NCI-H2171 (cell line): ENCODE results near the gene KLHL3.

Experiments used
- DNase-seq: peaks from one replicate; lab custom pipeline; 2025; lab: John Stamatoyannopoulos, UW

Gene KLHL3

DNA sequence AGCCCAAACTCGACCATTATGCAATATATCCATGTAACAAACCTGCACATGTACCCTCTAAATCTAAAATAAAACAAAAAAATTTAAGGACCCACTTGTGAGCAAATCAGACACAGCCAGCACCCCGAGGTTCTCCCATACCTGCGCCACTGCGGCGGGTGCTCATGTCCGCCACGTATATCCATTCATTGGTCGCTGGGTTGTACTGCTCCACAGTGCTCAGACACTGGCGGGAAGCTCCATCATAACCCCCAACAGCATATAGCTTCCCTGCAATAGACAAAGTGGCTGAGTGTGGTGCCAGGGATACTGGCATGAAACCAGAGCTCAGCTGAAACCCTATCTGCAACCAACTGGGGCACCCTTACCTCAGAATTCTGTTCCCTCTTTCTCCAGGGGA, 102.0 kb downstream of the KLHL3 start:
- no peak for DNase-seq

DNA sequence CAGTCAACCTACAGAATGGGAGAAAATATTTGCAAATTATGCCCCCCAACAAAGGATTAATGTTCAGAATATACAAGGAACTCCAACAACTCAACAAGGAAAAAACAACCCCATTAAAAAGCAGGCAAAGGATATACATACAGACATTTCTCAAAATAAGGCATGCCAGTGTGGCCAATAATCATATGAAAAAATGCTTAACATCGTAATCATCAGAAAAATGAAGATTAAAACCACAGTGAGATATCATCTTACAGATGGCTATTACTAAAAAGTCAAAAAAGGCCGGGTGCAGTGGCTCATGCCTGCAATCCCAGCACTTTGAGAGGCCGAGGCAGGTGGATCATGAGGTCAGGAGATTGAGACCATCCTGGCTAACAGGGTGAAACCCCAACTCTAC, 103.2 kb downstream of the KLHL3 start:
- no peak for DNase-seq

DNA sequence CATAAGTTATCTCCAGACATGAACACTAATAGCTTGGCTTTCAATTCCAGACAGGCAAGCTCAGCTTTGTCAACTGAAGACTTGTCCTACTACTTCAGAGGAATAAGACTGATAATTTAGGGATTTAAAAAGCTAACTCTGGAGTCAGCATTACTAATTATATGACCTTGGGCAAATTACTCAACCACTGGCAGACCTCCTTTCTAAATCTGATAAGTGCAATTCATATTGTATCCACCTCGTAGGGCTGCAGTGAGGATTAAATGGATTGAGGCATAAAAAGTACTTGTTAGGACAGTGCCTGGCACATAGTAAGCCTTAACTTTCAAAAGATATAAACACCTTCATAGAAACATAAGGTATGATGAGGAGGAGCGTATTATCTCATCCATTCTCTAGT, 104.4 kb downstream of the KLHL3 start:
- no peak for DNase-seq

DNA sequence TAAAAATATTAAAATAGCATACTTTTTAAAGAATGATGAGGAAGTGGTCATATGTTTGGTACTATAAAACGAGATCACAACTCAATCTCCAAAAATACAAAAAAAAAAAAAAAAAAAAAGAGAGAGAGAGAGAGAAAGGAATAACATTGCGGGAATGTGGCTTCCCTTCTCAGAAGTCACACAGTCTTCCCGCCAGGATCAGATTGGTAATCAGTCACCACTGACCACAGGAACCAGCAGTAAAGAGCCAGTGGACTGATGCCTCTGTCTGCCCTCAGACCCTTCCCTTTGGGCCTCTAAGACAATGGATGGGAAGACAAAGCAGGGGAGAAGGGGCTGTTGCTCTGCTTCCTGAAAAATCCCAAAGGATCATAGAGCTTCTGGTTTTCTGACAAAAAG, 104.9 kb downstream of the KLHL3 start:
- DNase-seq = no peak

- no peak for DNase-seq
These were observed 105.5 kb downstream of the KLHL3 start for GRCh38 chr5:137630216-137630971.

DNA sequence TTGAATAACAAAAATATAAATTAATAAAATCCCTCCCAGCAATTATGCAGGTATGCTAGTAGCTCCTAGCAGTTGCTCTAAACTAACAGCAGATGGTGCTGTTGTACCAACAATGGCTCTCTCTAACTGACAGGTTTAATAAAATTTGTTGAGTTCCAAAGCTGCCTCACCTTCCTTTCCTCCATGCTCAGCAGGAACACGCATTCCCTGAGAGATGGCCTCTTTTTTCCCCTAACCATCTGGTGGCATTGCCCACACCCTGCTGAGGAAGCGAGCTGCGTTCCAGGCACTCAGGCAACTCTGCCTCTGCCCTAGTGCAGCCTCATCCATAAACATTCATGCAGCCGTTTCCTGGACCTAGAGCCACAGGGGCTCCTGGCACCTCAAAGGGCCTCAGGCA, 106.2 kb downstream of the KLHL3 start:
- DNase-seq = no peak

DNA sequence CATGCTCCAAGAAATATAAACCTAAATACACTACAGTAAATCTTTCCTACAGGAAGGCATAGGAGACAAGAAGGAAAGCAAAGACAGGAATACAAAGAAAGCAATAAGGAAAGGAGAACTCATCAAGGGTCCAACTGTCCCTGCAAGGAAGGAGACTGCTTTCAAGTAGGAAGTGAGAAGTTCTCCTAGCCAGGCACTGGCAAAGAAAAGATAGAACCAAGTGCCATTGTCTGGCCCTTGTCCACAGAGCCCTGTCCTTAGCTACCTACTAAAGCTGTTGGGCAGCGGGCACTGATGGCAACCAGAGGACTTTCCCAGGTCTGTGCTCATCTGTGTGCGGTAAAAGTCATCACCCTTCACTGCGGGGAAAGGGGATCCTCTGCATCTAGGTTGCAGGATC, 108.2 kb downstream of the KLHL3 start:
- no peak for DNase-seq

- no peak for DNase-seq
These were observed 108.6 kb downstream of the KLHL3 start for GRCh38 chr5:137627293-137627692.

DNA sequence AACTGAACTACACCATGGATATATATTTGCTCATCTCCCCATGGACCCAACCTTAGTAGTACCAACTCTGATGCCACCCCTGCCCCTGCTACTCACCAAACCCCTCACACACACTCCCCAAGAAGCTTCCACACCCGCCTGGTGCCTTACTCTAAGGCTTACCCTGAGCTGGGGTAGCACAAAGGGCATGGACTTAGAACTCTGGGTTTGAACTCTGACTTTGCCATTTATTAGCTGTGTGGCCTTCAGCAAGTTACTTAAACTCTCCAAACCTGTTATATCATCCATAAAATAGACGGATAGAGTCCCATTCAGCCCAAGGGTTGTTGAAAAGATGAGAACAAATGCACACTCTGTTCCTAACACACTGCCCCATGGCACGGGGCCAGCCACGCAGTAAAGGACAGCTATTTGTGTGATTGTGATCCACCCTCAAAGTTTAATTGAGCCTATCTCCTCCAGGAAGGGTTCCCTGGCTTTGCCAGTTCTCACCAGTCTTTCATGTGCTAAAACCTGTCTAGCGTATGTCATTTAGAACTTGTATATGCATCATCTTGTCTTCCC, 111.0 kb downstream of the KLHL3 start:
- no peak for DNase-seq

DNA sequence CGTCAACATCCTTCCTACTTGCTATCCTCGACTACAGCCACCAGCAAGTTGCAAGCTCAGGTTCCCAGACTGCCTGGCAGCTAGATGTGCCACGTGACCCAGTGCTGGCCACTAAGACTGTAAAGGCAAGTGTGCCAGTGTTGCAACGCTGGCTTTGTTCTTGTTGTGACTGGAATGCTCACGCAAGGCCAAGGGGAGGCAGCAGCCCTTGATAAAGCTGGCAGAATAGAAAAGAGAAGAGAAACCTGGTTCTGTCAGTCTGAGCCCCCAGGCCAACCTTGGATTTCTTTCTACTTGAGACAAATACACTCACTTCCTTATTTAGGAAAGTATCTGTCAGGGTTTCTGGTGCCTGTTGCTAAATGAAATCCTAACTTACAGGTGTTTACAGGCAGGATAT, 113.0 kb downstream of the KLHL3 start:
- no peak for DNase-seq

- no peak for DNase-seq
These were observed 113.7 kb downstream of the KLHL3 start for GRCh38 chr5:137621861-137622823.

DNA sequence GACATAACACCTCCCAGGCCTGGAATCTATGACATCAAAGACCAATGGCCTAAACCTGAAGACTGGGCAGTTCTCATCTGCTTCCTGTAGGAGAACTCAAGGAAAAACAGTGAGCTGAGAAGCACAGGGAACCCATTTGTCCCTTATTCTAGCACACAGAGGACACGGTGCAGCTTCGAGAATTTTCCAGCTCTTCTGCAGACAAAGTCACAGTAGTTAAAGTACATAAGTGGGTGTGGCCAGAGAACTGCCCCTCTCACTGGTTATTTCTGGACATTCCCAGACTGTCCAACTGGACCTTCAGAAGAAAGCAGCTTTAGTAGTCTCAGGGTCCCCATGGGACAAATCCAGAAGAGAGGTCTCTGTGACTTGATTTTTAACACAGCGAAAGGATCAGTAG, 114.6 kb downstream of the KLHL3 start:
- no peak for DNase-seq

GRCh38 chr5:137619191-137619870, 116.6 kb downstream of the KLHL3 start:
- peak; percentile 61 for DNase-seq

GRCh38 chr5:137618476-137618875, 117.4 kb downstream of the KLHL3 start:
- no peak for DNase-seq

DNA sequence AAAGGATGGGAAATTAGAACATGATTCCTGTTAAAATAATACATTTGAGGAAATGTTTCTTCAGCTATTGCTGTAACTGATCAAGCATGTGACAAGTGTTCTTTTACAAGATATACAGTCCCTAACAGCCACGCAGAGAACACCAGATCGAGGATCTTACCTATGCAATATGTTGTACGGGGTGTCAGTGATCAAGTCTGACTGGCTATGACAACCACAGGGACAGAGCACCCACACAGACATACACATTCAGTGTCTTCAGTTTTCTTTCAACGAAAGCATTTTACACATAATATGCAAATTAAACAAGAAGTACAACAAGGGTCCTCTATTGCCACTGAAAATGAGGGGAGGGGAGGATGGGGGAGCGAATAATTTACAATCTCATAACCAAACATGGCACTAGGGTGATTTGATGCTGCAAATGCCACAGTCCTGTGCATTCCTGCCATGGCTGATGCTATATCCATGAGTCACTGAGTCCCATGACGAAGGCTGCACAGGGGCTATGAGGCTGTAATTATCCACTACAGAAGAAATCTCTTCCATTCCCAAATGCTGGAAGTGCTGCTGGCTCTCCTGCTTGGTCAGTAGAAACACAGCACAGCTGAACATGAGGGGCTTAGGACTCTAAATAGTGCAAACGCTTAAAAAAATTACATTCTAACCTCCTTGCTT, 118.2 kb downstream of the KLHL3 start:
- no peak for DNase-seq

DNA sequence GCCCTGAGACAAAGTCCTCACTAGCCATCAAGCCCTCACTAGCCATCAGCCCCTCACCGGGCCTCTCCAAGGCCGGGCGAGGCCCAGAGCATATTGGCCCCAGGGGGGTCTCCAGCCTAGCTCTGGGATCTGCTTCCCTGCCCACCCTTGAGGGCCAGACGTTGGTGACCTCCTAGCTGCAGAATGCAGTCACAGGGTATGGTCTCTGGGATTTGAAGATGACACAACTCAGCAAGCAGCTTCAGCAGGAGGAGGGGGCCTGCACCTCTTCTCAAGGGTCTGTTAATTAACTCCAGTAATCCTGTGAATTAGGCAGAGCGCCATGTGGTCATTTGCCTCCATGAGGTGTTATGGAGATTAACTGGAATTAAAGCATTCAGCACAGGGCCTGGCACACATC, 119.8 kb downstream of the KLHL3 start:
- no peak for DNase-seq

DNA sequence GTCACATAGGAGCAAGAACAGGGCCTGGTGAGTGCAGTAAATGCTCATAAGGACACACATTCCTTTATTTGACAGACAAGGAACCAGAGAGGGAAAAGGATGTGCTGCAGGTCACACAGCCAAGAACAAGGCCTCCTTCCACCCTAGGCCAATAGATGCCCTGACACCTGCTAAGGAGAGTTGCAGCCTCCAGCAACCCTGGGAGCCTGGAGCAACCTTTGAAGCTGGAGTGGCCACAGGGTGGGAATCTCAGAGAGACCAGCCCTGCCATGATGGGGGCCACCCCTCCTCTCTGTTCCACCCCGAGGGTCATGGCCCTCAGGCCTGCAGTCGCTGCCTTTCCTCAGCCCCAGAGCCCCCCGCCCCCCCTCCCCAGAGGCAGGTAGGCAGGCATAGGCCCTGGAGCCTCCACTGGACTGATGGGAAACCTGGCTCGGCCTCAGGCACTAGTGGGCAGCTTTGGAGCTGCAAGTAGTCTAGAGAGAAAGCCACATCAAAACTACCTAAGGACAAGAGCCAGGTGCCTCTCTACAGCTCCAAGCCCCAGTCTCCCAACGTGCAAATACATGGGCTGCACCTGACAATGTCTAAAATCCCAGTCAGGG, 120.6 kb downstream of the KLHL3 start:
- no peak for DNase-seq

GRCh38 chr5:137613554-137614265, 122.2 kb downstream of the KLHL3 start:
- DNase-seq = no peak

- DNase-seq = no peak
These were observed 123.3 kb downstream of the KLHL3 start for GRCh38 chr5:137612576-137612975.

DNA sequence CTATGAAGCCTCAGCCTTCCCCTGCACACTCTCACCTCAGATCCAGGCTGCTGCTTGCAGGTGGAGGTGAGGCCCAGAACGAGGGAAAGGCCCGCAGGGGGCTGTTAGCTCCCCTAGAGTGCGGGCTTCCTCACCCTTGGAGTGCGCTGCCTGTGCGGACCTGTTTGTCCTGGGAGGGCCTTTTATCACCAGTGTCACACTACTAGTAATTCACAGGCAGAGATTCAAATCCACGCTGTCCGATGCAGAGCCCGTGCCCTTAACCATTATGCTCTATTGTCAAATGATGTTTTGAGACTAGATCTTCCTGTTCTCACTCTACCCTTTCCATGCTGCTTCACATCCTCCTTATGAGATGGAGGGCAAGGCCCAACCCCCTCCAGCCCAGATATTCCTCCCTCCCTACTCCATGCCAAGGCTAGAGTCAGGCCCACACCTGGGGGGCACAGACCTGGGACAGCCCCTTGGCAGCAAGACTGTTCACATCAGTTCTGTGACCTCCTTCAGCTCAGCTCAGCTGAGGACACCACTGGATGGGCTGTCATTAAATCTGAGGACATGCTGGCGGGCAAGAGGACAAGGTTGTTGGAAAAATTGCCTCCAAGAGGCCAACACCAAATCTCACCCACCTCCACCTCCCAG, 124.0 kb downstream of the KLHL3 start:
- no peak for DNase-seq
